Ishikawa (cell line): ENCODE data around the gene ROCK1.

Experiments used
- EGR1 ChIP-seq: IDR thresholded peaks from 2 replicates; pipeline ENCODE4 v1.6.1; 2012
- EP300 ChIP-seq: IDR thresholded peaks from 2 replicates; pipeline ENCODE4 v1.6.1; 2012; ENCODE audit warnings: borderline replicate concordance
- MAX ChIP-seq: IDR thresholded peaks from 2 replicates; pipeline ENCODE4 v1.6.1; 2012
- REST ChIP-seq: IDR thresholded peaks from 2 replicates; pipeline ENCODE4 v1.6.1; 2012; ENCODE audit warnings: low read depth, mild to moderate bottlenecking
- TAF1 ChIP-seq: IDR thresholded peaks from 2 replicates; pipeline ENCODE4 v1.6.1; 2012; ENCODE audit warnings: low read depth, mild to moderate bottlenecking

DNA sequence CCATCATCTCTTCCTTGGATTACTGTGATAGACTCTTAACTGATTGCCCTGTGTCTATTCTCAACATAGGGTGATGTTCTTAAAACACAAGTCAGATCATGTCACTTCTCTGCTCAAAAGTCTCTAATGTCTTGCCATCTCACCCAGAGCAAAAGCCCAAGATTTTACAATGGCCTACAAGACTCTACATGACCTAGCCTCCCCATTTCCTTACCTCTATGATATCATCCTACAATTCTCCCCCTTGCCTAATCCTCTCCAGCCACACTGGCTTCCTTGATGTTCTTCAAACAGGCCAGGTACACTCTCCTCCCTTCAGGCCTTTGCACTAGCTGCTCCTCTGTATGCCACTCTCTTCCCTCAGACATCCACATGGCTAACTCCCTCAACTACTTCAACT is 55.1 kb downstream of the ROCK1 start:
- TF ChIP-seq MAX (no peak), EP300 (no peak), REST (no peak), TAF1 (no peak), EGR1 (no peak)
